ENCODE results near the gene MEIOSIN. TPM values are rescaled to one million over a fixed set of nuclear protein-coding genes. Genes with fewer than 3 reads are reported as not detected.

Gene MEIOSIN
- total RNA-seq, 3 donors from 2014 or later: not detected

DNA sequence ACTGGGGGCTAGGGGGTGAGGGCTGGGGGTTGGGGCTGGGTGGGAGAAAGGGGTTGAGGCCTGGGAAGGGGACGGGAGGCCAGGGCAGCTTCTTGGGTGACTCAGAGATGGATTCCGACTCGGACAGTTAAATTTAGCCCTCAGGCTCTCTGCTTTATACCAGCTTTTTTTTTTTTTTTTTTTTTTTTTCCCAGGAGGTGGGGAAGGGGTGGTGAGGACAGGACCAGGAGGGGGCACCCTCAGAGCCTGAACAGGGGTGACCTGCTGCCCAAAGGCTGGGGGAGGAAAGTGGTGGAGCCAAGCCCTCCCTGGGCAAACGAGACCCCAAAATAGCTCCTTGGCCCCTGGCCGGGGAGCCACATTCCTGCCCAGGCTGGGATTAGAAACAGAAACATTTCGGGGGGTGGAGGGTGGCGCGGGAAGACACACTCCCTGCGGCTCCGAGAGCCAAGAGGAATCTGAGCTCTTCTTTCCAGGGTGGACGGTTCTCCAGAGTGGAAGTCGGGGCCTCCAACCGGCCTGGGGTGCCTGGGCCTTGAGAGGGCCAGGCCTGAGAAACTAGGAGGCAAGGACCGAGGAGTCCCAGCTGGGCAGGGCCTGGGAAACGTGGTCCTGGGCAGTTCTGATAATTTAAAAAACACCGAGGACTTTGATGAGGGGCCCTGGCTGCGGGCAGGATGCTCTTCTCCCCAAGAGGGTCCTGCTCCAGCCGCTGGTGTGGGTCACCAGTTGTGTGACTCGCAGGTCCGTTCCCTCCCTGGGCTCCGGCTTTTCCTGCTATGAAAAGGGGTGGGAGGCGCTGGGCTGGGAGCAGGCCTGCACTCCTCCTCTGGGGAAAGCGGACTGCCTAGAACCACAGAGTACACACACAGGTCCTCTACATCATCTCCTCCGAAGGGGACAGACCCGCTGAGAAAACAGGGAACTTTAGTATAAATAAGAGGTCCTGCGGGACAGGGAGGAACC is 49.9 kb downstream of the MEIOSIN start:
- ATAC-seq (no peak), DNase-seq (no peak)
- Histone ChIP-seq H3K9me3 (no peaks in the 10 kb centered on the region), H3K36me3 (ENCODE audit: low read depth) (peaks cover 3% of the 10 kb centered on the region), H3K4me1 (ENCODE audit: low read depth) (peaks cover 18% of the 10 kb centered on the region), H3K4me3 (no peak overlapping the region)
- intact Hi-C loops (cut with DNase I, micrococcal nuclease): no loop called here
- TF ChIP-seq, protein P1, sequence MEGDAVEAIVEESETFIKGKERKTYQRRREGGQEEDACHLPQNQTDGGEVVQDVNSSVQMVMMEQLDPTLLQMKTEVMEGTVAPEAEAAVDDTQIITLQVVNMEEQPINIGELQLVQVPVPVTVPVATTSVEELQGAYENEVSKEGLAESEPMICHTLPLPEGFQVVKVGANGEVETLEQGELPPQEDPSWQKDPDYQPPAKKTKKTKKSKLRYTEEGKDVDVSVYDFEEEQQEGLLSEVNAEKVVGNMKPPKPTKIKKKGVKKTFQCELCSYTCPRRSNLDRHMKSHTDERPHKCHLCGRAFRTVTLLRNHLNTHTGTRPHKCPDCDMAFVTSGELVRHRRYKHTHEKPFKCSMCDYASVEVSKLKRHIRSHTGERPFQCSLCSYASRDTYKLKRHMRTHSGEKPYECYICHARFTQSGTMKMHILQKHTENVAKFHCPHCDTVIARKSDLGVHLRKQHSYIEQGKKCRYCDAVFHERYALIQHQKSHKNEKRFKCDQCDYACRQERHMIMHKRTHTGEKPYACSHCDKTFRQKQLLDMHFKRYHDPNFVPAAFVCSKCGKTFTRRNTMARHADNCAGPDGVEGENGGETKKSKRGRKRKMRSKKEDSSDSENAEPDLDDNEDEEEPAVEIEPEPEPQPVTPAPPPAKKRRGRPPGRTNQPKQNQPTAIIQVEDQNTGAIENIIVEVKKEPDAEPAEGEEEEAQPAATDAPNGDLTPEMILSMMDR (IDR thresholded peaks at IDR 0.05): no peak

DNA sequence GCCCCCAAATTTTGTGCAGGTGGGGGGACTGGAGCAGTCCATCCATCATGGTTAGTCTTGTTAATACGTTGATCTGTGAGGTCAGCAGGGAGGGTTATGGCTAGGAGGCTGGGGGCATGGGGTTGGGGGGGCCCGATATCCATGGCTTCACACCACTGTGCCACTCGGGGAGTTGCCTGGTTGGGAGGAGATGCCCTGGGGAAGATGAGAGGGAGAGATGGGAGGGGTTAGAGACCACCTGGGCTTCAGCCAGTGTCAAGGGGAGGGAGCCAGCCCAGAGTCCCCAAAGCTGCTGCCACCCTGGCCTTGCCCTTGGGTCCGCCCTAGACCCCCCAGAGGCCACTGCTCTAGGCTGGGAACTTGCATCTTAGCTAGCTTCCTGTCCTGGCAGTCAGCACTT is 50.9 kb downstream of the MEIOSIN start:
- Histone ChIP-seq H3K4me1 (ENCODE audit: low read depth) (peaks cover 15% of the 10 kb centered on the region), H3K9me3 (no peaks in the 10 kb centered on the region), H3K4me3 (no peak overlapping the region), H3K36me3 (ENCODE audit: low read depth) (peaks cover 3% of the 10 kb centered on the region)
- ATAC-seq: no peak
- intact Hi-C loops (cut with DNase I, micrococcal nuclease): no loop called here
- no peak for DNase-seq
- TF ChIP-seq, protein P1 (IDR thresholded peaks at IDR 0.05): no peak

DNA sequence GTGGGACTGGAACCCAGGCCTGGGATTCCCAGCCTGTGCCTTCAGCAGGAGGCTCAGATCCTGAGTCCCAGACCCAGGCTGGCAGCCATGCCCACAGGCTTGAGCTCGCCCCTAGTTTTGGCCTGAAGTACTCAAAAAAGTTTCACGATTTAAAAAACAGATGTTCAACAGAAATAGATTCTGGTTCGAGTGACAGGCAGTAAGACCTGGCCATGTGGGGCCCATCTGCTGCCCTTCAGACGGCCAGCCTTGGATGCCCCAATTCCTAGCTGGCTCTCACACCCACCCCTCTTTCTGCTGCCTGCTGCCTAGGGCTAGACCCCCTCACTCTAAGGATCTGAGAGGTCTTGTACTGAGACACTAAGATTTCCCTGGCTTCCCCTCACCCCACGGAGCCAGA is 51.9 kb downstream of the MEIOSIN start:
- Histone ChIP-seq H3K9me3 (no peaks in the 10 kb centered on the region), H3K36me3 (ENCODE audit: low read depth) (peaks cover 3% of the 10 kb centered on the region), H3K4me1 (ENCODE audit: low read depth) (peaks cover 9% of the 10 kb centered on the region), H3K4me3 (no peak overlapping the region)
- no peak for DNase-seq
- TF ChIP-seq, protein P1 (IDR thresholded peaks at IDR 0.05): no peak
- intact Hi-C loops (cut with DNase I, micrococcal nuclease): no loop called here
- ATAC-seq: no peak

DNA sequence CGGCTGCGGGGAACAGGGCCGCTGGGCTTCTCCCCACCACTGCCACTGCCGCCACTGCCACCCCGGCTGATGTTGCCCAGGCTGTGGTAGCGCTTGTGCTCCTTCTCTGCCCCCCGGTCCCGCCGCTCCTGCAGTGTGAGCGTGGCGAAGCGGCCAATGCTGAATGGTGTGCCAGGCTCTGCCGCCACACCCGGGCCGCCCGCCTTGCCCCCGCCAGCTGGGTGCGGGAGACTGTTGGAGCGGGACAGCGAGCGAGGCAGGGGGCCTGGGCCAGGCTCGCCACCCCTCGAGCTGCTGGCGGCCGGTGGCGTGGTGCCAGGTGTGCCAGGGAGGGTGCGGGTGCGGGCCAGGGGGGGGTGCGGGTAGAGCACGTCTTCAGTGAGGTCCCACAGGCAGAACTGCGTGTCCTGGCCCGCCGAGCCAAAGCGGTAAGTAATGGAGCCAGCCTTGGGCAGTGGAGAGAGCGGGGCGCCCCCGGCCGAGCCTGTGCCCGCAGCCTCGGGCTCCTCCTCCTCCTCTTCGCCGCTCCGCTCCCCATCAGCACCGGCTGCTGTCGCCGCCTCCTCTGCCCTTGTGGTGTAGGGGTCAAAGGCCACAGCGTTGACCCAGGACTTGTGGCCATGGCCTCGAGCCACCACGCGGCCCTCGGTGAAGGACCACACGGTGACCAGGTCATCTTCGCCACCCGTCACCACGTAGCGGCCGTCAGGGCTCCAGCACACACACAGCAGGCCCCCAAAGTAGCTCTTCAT is 52.7 kb downstream of the MEIOSIN start:
- DNase-seq (no peak), ATAC-seq (no peak)
- H3K4me1 ChIP-seq (ENCODE audit: low read depth): peaks cover 7% of the 10 kb centered on the region
- TF ChIP-seq, protein P1 (IDR thresholded peaks at IDR 0.05): no peak
- H3K4me3 ChIP-seq: no peak overlapping the region
- H3K36me3 ChIP-seq (ENCODE audit: low read depth): peaks cover 3% of the 10 kb centered on the region
- H3K9me3 ChIP-seq: no peaks in the 10 kb centered on the region
- intact Hi-C loops (cut with DNase I, micrococcal nuclease): no loop called here

DNA sequence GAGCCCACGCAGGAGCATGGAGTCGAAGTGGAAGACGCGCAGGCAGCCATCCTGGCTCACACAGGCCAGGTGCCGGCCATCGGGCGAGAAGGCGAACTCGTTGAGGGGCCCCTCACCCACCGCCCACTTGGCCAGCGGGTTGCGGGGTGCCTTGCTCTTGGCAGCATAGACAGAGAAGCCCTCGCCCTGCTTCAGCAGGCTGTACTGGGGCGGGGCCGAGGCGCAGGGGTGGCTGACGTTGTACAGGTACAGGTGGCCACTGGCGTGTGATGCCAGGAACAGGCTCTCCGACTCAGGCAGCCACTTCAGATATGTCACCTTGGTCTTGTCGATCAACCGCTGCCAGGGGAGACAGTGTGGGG is 53.3 kb downstream of the MEIOSIN start:
- H3K9me3 ChIP-seq: no peaks in the 10 kb centered on the region
- TF ChIP-seq, protein P1 (IDR thresholded peaks at IDR 0.05): no peak
- H3K4me3 ChIP-seq: no peak overlapping the region
- peaks cover 3% of the 10 kb centered on the region for H3K36me3 ChIP-seq (ENCODE audit: low read depth)
- H3K4me1 ChIP-seq (ENCODE audit: low read depth): peaks cover 11% of the 10 kb centered on the region
- DNase-seq (no peak), ATAC-seq (no peak)
- intact Hi-C loops (cut with DNase I, micrococcal nuclease): no loop called here
